Rectal smooth muscle tissue (tissue), 1 donor: Measurements from ENCODE around the gene ATP5F1B.

Source experiments
- H3K27ac ChIP-seq: one replicate; pipeline ENCODE4 v1.7.0; 2013; ENCODE audit warnings: low read depth, low read length, inconsistent platforms
- H3K27me3 ChIP-seq: one replicate; pipeline ENCODE4 v1.7.0; 2013; ENCODE audit warnings: low read length; ENCODE audit not compliant: control insufficient read depth, insufficient read depth
- H3K36me3 ChIP-seq: one replicate; pipeline ENCODE4 v1.7.0; 2013; ENCODE audit warnings: low read length; ENCODE audit not compliant: control insufficient read depth, insufficient read depth
- H3K4me1 ChIP-seq: one replicate; pipeline ENCODE4 v1.7.0; 2013; ENCODE audit warnings: low read length; ENCODE audit not compliant: control insufficient read depth, insufficient read depth
- H3K4me3 ChIP-seq: one replicate; pipeline ENCODE4 v1.7.0; 2013; ENCODE audit warnings: low read length
- H3K9ac ChIP-seq: one replicate; pipeline ENCODE4 v1.7.0; 2013; ENCODE audit warnings: low read length

ATP5F1B gene

DNA sequence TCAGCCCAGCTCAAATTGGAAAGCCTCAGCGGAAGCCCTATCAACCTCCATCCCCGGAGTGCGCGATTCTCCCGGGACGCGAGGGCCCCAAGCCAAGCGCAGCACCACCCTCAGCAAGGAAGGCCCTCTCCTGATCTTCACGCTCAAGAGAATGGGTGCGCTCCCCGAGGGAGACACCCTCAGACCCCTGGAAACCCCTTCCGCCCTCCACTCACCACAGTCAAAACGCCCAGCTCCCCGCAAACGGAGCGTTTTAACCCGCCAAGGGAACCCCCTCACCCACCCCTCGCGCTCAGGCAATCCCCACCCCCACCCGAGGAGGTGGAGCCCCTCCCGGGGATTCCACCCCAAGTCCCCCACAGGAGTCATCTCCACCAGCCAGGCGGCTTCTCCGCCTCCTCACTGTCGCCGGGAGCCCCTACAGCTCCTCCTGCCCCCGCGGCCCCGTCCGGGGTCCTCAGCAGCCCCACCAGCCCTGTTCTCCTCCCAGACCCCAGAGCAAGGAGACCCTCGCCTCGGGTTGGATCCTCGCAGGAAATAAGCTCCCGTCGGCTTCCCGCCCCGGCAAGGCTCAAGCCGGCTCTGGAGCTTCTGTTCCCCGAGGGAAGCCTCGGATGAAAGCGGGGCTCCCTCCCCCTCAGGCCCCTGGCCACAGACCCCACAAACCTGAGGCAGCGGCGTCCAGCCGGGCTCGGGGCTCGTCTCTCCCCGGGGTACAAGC, 16.2 kb downstream of the ATP5F1B start:
- Histone ChIP-seq H3K4me3 (peak overlapping the region; percentile 93), H3K27me3 (no peaks in the 10 kb centered on the region), H3K36me3 (peaks cover 2% of the 10 kb centered on the region), H3K27ac (peak overlapping the region; percentile 90), H3K4me1 (peaks cover 12% of the 10 kb centered on the region), H3K9ac (peak overlapping the region; percentile 93)

DNA sequence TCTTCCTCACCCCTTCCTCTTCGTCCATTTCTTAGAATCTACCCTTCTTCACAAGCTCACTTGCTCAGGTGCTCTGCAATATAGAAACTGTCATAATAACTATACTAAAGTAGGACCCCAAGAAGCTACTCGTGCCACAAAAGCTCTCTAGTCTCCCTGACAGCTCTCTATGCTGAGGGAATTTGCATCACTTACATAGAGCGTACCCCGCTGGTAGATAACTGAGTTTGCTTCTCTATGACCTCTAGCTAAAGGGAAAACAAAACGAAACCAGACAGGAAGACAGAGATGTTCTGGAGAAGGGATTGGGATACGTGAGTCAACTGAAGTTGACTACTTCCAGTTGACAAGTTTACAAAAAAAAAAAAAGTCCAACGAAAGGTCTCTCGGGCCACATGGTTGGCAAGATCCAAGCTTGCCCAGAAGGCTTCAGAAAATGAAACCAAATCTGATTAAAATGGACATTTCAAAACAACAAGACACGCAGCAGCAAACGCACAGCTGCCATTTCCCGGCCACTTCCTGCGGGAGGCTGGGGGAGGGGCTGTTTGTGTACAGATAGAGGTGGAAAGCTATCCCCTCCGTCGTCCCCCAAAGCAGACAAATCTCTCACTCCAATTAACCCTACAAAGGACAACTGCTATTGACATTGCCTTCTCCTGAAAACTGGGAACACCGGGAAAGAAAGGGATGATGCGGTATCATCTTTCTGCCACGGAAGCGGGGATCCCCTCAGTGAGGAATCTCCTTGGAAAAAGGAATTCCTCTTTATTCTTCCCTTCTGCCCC, 16.9 kb downstream of the ATP5F1B start:
- Histone ChIP-seq H3K27ac (peak overlapping the region; percentile 90), H3K4me3 (peak overlapping the region; percentile 93), H3K9ac (peak overlapping the region; percentile 93), H3K4me1 (peaks cover 16% of the 10 kb centered on the region), H3K36me3 (peaks cover 2% of the 10 kb centered on the region), H3K27me3 (no peaks in the 10 kb centered on the region)

DNA sequence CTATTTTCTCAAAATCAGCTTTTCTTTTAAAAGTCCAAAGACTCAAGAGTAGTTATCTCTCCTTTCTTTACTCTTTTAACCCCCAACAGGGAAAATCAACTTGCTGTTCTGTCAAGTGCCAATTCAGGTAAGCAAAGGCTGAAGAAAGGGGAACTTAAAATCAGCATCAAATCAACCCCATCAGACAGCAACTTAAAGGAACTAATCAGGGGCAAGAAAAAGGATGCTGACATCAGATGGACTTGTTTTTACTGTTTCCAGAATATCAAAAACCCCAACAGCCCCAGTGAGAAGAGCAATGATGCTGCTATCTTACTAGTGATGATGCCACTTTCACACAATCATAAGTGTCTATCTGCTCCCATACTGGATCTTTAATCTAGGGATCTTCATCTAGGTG, 19.1 kb downstream of the ATP5F1B start:
- no peak overlapping the region for H3K9ac ChIP-seq
- H3K4me1 ChIP-seq, result peaks cover 16% of the 10 kb centered on the region
- H3K4me3 ChIP-seq, result no peak overlapping the region
- H3K36me3 ChIP-seq, result peaks cover 2% of the 10 kb centered on the region
- no peaks in the 10 kb centered on the region for H3K27me3 ChIP-seq
- H3K27ac ChIP-seq, result no peak overlapping the region

DNA sequence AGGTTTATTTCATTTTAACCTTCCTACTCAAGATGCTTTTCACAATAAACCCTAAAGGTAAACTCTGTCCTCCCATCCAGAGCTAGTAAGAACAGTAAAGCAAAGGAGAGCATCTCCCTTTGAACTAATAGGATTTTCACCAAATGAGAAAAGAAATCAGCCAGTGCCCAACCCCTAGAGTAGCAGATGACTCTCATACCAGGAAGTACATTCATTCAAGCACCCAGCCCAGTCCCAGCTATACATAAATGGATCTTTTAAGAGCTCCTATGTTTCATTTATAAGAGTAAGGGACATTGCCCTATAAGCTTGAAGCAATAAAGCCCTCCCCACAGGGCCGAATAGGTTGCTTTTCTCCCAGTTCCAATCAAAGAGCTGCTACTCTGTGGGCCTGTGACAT, 23.2 kb downstream of the ATP5F1B start:
- Histone ChIP-seq H3K27ac (no peak overlapping the region), H3K4me3 (no peak overlapping the region), H3K4me1 (peaks cover 9% of the 10 kb centered on the region), H3K36me3 (peaks cover 2% of the 10 kb centered on the region), H3K27me3 (no peaks in the 10 kb centered on the region), H3K9ac (no peak overlapping the region)

DNA sequence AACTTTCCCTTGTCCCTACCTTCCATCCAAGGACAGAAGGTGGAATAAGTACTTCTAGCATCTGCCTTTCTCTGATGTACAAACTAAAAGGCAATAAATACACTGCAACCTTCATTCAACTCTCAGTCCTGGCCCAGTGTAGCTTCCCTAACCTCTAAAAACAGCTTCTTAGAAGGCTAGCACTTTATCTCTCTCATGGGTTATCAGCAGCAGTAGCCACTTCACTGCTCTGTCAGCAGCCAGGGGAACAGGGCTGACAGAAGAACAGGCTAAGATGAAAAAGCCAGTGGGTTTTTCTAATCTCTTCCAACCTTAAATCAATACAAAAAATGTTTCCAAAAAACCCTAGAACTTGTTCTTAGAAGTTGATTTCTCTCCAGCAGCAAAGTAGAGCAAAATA, 28.9 kb downstream of the ATP5F1B start:
- H3K36me3 ChIP-seq, result peaks cover 34% of the 10 kb centered on the region

DNA sequence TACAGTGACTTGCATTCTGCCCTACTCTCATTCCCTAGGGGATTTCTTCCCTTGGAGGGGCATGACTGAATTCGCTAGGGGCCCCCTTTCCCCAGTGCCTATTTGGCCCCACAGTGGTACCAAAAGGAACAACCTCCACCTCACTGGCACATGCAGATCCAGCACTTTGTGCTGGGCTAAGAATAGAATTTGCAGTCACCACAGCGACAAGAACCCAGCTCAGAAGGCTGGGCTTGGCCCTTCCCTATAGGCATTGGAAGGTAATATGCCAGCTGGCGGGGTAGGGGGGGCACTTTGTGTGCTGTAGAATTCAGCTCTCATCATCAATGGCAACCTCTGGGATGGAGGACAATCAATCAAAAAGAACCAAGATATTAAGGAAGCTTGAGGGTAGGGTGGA, 29.5 kb downstream of the ATP5F1B start:
- Histone ChIP-seq H3K27ac (no peak overlapping the region), H3K9ac (no peak overlapping the region), H3K27me3 (no peaks in the 10 kb centered on the region), H3K4me3 (no peak overlapping the region), H3K4me1 (no peaks in the 10 kb centered on the region), H3K36me3 (peaks cover 40% of the 10 kb centered on the region)

More for the DNA sequence above, 28.9 kb downstream of the ATP5F1B start:
- H3K9ac ChIP-seq, result no peak overlapping the region
- no peak overlapping the region for H3K4me3 ChIP-seq
- H3K27me3 ChIP-seq, result no peaks in the 10 kb centered on the region
- H3K4me1 ChIP-seq, result no peaks in the 10 kb centered on the region
- H3K27ac ChIP-seq, result no peak overlapping the region

DNA sequence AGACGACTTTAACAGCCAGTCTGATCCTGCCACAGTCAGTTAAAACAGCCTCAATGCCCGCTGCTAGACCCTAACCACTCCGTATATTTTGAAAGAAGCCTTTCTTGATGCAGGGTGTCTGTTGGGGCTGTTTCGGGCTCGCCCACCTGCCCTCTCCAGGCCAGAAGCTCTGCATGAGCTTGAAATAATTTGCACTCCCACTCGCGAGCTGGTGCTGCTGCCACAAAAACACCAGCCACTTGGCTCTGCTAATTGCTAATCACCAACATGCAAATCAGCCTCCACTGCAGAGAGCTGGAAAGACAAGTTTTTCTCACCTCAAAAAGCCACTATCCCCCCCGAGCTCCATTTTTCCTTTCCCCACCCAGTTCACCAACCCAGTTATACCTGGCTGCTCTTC, 31.2 kb downstream of the ATP5F1B start:
- Histone ChIP-seq H3K9ac (no peak overlapping the region), H3K4me1 (no peaks in the 10 kb centered on the region), H3K4me3 (no peak overlapping the region), H3K36me3 (peaks cover 57% of the 10 kb centered on the region), H3K27me3 (no peaks in the 10 kb centered on the region), H3K27ac (no peak overlapping the region)

DNA sequence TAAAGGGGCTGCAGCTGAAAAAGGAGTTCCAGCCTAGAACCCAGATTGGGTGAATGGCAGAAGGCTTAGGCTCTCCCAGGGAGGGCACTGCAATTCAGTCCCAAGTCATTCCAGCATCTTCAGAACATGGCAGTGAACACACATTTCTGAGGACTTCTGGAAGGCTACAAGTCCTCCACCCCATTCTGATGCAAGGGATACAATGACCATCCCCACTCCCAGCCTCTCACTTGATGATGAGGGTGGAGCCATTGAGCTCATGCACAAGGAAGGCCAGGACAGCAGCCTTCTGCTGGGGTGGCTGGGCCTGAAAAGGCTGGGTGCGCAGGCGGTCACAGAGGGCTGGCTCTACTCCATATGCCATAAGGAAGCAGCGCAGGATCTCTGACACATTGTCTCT, 41.4 kb downstream of the ATP5F1B start:
- H3K36me3 ChIP-seq, result peaks cover 75% of the 10 kb centered on the region
- H3K27me3 ChIP-seq, result no peaks in the 10 kb centered on the region
- no peak overlapping the region for H3K9ac ChIP-seq
- H3K4me3 ChIP-seq, result no peak overlapping the region
- H3K27ac ChIP-seq, result no peak overlapping the region
- no peaks in the 10 kb centered on the region for H3K4me1 ChIP-seq

DNA sequence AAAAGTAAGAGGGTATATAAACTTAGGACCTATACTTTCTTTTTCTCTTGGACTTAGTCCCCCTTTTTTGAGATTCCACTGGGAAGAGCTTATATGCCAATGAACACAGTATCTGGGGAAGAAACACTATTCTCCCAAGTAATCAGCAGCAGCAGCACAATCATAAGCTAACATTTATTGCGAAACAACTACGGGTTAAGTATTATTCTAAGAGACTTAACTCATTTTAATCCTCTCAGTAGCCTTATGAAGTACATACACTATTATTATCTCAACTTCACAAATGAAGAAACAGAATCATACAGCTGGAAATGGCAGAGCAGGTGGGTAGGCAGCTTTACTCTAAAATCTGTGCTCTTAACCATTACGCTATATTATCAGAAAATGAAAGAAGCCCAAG, 43.5 kb downstream of the ATP5F1B start:
- no peaks in the 10 kb centered on the region for H3K27me3 ChIP-seq
- H3K36me3 ChIP-seq, result peaks cover 86% of the 10 kb centered on the region
- no peak overlapping the region for H3K27ac ChIP-seq
- H3K4me1 ChIP-seq, result no peaks in the 10 kb centered on the region
- no peak overlapping the region for H3K4me3 ChIP-seq
- H3K9ac ChIP-seq, result no peak overlapping the region

DNA sequence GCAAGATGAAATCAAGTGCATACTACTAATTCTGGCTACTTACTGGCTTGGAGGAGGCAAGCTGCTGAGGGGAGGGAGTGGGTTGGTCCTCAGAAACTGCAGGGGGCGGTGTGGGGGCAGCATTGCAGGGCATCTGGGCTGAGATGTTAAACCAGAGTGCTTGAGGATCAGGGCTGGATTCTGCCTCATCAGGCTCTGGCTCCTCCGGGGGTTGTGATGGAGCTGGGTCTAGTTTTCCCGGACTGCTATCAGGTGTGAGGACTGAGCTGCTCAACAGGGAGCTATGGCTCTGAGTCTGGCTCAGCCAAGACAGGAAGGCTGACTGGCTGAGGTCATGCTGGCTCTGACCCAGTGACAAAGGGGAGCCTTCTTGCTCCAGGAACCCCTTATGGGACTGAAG, 44.3 kb downstream of the ATP5F1B start:
- Histone ChIP-seq H3K9ac (no peak overlapping the region), H3K36me3 (peaks cover 86% of the 10 kb centered on the region), H3K27ac (no peak overlapping the region)

DNA sequence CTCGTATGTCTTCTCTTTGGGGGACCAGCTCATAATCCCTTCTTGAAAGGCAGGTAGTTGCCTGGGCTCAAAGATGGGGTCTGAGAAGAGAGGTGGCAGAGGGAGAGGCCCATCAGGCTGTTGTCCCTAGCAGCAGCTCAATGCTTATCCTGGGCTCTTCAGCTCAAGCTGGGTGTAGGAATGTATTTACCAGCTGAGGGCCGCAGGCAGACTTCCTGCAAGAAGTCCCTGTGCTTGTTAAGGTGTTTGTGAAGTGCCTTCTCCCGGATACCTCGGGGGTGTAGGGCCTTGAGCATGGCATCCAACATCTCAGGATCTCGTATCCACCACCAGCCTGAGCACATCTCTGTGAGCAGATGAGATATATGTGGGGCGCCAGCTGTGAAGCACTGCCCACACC, 45.0 kb downstream of the ATP5F1B start:
- no peaks in the 10 kb centered on the region for H3K27me3 ChIP-seq
- H3K4me3 ChIP-seq, result no peak overlapping the region
- no peak overlapping the region for H3K9ac ChIP-seq
- H3K36me3 ChIP-seq, result peaks cover 78% of the 10 kb centered on the region
- H3K4me1 ChIP-seq, result no peaks in the 10 kb centered on the region
- no peak overlapping the region for H3K27ac ChIP-seq

More for the DNA sequence above, 44.3 kb downstream of the ATP5F1B start:
- H3K4me3 ChIP-seq, result no peak overlapping the region
- no peaks in the 10 kb centered on the region for H3K4me1 ChIP-seq
- no peaks in the 10 kb centered on the region for H3K27me3 ChIP-seq

DNA sequence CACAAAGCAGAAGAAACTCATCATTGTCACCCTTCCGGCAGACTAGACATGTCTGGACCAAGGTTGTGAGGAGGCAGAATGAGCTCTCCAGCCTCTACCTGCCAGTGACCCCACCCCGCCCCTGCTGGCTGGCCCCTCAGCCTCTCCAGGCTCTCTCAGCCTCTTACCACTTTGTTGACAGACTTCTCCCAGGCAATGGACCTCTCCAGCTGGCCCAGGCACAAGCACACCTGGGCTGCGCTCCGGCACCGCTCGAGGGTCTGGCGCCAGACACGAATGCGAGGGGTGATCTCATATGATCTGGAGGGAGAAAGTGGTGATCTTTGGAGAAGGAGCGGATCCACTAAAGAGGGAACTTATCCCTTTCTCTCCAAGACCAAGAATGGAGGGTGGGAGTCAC, 46.0 kb downstream of the ATP5F1B start:
- Histone ChIP-seq H3K36me3 (peaks cover 72% of the 10 kb centered on the region), H3K27me3 (no peaks in the 10 kb centered on the region), H3K9ac (no peak overlapping the region), H3K27ac (no peak overlapping the region), H3K4me1 (no peaks in the 10 kb centered on the region), H3K4me3 (no peak overlapping the region)

DNA sequence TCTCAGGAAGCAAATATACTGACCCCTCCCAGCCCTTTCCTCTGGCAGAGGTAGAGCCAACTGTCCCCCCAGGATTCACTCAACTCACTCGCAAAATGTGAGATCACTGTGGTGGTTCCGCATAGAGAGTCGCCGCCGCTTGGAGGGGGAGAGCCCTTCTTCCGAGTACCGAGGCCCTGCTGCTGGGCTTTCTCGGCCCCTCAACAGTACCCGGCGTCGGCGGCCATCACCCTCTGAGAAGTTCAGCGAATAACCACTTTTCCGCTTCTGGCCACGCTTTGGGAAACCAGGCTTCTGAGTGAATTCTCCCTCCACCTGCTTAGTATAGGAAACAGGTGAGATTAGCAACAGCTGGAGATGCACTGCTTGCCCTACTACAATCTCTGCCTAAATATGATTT, 46.7 kb downstream of the ATP5F1B start:
- H3K27ac ChIP-seq, result no peak overlapping the region
- H3K4me1 ChIP-seq, result no peaks in the 10 kb centered on the region
- H3K9ac ChIP-seq, result no peak overlapping the region
- no peak overlapping the region for H3K4me3 ChIP-seq
- H3K36me3 ChIP-seq, result peaks cover 64% of the 10 kb centered on the region
- no peaks in the 10 kb centered on the region for H3K27me3 ChIP-seq
